ENCODE results near the gene GPR84.

DNA sequence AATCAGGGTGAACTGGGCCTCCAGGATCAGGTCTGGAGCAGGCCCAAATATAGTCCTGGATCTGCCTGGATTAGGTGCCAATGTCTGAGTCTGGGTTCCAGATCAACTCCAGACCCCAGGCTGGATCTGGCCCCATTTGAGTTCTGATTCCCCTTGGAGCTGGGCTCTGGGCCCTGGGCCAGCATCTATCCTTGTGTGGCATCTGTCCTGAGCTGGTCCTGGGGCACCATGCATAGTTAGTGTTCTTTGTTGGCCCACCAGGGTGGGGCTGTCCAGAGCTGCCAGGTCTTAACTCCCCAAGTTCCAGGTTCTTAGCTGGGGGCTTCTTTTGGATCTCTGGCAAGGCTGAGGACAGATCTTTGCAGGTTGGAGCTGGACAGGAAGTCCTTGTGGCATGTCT lies 31.3 kb upstream of the GPR84 start:
- no peak for TF ChIP-seq EZH2 (IDR thresholded peaks at IDR 0.05; ENCODE audit: insufficient read depth, poor library complexity, severe bottlenecking)
- no peak for TF ChIP-seq EZH2phosphoT487 (IDR thresholded peaks at IDR 0.05; ENCODE audit: insufficient read depth, low read depth)
